ENCODE data around the gene SCYGR5. TPM values are rescaled to one million over a fixed set of nuclear protein-coding genes. Genes with fewer than 3 reads are reported as not detected.

The SCYGR5 gene
- total and polyA plus RNA-seq, 2 of the 8 experiments (the other 6 are each of a cell fraction or from before 2014, with no cell fraction given) = not detected

DNA sequence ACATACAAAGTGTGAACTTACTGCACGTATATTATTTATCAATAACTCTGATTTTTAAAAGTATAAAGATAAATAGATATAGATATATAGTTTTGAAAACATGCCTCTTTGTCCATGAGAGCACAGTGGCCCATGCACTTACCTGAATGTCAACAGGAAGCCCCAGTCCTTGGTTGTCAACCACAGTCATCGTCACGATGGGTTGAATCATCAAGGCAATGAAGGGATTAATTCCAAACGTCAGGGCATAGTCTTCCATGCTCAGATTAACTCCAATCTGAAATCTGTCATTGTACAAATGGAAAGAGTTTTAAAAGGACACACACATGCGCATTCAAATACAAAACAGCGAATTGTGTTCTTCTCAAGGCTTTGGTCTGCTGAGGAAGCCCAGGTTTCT is 33.8 kb upstream of the SCYGR5 start (continued):
- no peak for TF ChIP-seq JUN (IDR thresholded peaks at IDR 0.05; ENCODE audit: low read depth, low read length)
- no peak for TF ChIP-seq POLR2AphosphoS5 (IDR thresholded peaks at IDR 0.05; ENCODE audit: low read depth, low read length)
- no peak for TF ChIP-seq EP300 (IDR thresholded peaks at IDR 0.05; ENCODE audit: borderline replicate concordance in 1 of 2, low read depth in 2 of 2, low read length in 2 of 2)
- TF ChIP-seq HDAC2 (IDR thresholded peaks at IDR 0.05; ENCODE audit: borderline replicate concordance in 1 of 2, low read depth in 2 of 2, low read length in 2 of 2) = no peak
- no peak for TF ChIP-seq HDAC6 (IDR thresholded peaks at IDR 0.05; ENCODE audit: low read depth, low read length)
- TF ChIP-seq KDM1A (IDR thresholded peaks at IDR 0.05; ENCODE audit: borderline replicate concordance, low read length) = no peak
